ENCODE measurements around the gene SMYD3.

DNA sequence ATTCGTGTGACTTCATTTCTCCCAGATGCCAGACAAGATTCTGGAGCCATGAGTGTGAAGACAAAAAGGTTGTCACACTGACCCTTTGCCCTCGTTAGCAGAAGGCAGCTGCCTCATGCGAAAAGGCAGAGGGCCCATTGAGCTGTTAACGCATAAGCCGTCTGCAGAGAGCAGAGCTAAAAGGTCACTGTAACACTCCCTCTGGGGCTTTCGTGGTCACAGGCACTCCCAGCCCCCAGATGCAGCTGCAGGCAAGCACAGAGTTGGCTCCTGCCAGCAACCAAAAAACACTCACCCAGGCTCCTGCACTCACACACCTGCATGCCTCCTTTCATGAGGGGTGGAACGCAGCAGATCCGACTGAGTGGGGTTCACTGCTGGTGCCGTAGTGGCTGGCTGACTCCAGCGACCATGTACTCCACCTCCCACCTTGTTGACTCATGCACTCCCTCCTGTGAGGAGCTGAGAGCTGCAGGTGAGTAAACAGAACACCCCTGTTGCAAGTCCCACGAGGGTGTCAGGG, 287.5 kb downstream of the SMYD3 start:
- TF ChIP-seq RCOR1 (IDR thresholded peaks at IDR 0.05; ENCODE audit: insufficient replicate concordance, low read length) (no peak), RAD21 (IDR thresholded peaks at IDR 0.05; ENCODE audit: low read length) (no peak), POLR2A (IDR thresholded peaks at IDR 0.05; ENCODE audit: low read depth, low read length) (no peak), FOS (IDR thresholded peaks at IDR 0.05; ENCODE audit: low read depth, low read length) (no peak), RFX5 (IDR thresholded peaks at IDR 0.05; ENCODE audit: low read depth, low read length) (no peak), MAZ (IDR thresholded peaks at IDR 0.05; ENCODE audit: borderline replicate concordance, low read depth, low read length) (no peak), CEBPB (IDR thresholded peaks at IDR 0.05; ENCODE audit: low read depth, low read length) (no peak)
- TF ChIP-seq, protein P1, sequence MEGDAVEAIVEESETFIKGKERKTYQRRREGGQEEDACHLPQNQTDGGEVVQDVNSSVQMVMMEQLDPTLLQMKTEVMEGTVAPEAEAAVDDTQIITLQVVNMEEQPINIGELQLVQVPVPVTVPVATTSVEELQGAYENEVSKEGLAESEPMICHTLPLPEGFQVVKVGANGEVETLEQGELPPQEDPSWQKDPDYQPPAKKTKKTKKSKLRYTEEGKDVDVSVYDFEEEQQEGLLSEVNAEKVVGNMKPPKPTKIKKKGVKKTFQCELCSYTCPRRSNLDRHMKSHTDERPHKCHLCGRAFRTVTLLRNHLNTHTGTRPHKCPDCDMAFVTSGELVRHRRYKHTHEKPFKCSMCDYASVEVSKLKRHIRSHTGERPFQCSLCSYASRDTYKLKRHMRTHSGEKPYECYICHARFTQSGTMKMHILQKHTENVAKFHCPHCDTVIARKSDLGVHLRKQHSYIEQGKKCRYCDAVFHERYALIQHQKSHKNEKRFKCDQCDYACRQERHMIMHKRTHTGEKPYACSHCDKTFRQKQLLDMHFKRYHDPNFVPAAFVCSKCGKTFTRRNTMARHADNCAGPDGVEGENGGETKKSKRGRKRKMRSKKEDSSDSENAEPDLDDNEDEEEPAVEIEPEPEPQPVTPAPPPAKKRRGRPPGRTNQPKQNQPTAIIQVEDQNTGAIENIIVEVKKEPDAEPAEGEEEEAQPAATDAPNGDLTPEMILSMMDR (conservative IDR thresholded peaks at IDR 0.05; ENCODE audit: low read depth, low read length), result no peak
- TF ChIP-seq, protein P2, sequence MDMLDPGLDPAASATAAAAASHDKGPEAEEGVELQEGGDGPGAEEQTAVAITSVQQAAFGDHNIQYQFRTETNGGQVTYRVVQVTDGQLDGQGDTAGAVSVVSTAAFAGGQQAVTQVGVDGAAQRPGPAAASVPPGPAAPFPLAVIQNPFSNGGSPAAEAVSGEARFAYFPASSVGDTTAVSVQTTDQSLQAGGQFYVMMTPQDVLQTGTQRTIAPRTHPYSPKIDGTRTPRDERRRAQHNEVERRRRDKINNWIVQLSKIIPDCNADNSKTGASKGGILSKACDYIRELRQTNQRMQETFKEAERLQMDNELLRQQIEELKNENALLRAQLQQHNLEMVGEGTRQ (IDR thresholded peaks at IDR 0.05; ENCODE audit: low read depth, low read length), result no peak
